CD4-positive, alpha-beta T cell treated with Interleukin-12 subunit alpha and Interleukin-12 subunit beta, for 1 hour (primary cell): ENCODE results near the gene FERD3L.

Experiments used
- DNase-seq: peaks from one replicate; pipeline ENCODE4 v3.0.0-alpha.2; 2020

The FERD3L gene

DNA sequence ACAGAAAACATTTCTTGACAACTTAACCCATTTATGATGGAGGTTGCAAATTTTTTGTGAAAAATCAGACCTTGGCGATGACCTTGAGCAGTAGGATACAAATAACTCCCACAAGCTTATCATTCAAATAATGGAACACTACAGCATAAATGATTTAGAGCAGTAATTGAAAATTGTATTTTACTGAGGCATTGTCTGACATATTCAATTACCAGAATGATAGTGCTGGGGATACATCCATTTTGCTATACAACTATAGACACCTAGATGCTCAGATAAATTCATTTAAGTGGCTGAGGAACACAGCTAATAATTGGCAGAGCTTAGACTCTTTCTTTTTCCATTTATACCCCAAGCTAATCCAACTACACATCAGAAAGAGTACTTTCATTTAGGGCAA lies 46.7 kb downstream of the FERD3L start:
- DNase-seq: no peak

DNA sequence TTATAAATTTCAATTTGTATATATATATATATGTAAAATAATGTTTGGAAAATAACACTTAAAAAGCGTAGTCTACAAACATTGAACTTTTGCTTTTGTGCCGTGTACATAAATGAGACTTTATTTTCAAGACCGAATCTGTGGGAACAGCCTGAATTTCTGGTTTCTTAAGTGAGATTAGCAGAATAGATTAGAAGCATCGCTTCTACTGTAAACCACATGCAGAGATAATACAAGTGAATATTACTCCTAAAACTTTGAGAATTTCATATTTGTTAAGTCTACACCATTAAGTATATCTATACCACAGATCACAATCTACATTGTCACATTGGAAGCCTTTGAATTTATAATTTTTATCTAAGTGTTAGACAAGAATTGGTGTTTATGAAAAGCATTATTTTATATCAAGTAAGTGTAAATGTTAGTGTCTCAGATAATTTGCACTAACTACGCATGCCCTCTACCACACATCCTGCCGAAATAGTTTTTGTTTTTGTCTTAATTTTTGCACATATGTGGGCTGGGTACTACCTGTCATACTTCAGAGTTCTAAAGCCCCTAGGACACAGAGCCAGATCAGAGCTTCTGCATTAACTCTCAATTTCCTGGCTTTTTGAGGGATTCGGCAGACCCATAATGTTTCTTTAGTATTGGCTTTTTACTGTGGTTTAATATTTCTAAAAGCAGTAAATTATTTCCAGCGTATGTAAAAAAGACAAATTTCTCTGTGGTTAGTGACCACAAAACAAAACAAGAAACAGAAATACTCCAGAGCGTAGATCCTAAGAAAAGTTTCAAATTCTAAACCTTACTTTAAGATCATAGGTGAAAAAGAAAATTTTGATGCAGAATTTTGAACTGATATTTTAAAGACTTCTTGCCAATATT lies 47.8 kb downstream of the FERD3L start:
- no peak for DNase-seq

DNA sequence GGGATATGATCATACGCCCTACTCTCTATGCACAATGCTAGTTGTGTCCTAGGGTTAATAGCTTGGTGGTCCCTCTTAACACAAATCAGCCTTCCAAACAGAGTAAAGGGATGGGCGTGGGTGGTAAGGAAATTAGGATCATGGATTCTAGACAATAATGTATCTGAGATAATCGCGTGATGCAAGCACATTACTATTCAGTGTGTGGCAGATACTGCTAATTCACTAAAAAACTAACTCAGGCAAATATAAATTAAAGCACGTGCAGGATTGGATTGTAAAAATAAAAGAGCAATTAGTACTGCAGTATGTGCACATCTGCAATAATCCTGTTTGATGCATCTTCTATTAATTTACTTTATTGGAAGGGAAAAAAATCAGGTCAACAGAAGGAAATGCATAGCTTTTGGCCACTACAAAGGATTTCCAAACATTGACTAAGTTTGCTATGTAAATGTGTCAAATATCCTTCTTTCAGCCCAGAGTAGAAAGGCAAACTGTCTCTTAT lies 49.8 kb downstream of the FERD3L start:
- no peak for DNase-seq
